GM18520 (cell line): ENCODE measurements around the gene MGLL.

ENCODE experiments used
- ATAC-seq: cut with Tn5 transposase; IDR thresholded peaks from one replicate; pipeline ENCODE4 v1.9.1; 2021; ENCODE audit not compliant: unreplicated experiment

MGLL gene

DNA sequence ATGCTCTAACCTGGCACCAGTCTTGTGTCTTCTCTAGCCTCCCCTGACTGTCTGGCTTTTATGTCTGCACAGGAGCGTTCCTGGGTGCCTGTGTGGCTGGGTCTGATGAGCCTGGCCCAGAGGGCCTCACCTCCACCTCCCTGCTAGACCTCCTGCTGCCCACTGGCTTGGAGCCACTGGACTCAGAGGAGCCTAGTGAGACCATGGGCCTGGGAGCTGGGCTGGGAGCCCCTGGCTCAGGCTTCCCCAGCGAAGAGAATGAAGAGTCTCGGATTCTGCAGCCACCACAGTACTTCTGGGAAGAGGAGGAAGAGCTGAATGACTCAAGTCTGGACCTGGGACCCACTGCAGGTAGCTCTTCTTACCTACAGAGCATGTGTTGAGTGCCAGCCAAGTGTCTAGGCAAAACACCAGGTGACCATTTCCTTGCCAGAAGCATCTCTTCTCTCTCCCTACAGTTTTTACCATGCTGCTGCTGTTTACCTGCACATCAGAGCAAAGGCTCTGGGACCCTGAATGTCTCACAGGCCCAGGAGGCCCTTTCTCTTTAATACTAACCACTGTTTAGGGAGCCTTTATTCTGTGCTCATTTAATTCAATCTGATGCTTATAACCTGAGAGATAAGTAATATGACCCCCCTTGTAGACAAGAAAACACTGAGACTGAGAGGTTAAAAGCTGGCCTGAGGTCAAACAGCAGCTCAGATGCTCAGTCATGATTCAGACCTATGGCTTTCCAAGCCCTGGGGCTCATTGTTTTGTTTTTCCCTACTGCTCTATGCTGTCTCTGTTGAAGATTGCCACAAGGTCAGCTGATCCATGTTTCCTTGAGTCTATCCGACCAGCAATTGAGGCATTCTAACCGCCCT is 182.9 kb downstream of the MGLL start:
- ATAC-seq, result no peak
